ENCODE measurements around the gene HHATL.

DNA sequence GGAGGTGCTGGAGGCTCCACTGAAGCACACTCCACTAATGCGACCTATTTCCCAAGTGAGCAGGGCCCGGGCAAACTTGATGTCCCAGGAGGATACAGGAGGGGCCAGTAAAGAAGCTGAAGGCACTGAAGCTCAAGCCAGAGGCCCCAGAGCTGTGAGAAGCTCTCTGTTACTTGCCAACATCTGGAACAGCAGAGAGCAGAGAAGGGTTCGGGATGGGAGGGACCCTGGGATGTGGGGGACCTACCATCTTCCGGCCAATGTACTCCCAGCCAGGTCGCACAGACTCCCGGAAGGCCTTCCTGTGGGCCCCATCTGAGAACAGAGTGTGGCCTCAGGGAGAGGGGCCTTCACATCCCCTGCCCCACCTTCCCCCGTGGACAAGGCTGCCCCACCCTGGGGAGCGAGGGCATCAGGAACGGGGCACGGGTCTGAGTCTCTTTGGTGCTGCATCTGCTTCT is 3.1 kb downstream of the HHATL start:
- TF ChIP-seq, protein P1, sequence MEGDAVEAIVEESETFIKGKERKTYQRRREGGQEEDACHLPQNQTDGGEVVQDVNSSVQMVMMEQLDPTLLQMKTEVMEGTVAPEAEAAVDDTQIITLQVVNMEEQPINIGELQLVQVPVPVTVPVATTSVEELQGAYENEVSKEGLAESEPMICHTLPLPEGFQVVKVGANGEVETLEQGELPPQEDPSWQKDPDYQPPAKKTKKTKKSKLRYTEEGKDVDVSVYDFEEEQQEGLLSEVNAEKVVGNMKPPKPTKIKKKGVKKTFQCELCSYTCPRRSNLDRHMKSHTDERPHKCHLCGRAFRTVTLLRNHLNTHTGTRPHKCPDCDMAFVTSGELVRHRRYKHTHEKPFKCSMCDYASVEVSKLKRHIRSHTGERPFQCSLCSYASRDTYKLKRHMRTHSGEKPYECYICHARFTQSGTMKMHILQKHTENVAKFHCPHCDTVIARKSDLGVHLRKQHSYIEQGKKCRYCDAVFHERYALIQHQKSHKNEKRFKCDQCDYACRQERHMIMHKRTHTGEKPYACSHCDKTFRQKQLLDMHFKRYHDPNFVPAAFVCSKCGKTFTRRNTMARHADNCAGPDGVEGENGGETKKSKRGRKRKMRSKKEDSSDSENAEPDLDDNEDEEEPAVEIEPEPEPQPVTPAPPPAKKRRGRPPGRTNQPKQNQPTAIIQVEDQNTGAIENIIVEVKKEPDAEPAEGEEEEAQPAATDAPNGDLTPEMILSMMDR (IDR thresholded peaks at IDR 0.05) = no peak
- TF ChIP-seq EP300 (IDR thresholded peaks at IDR 0.05) (no peak), POLR2AphosphoS5 (IDR thresholded peaks at IDR 0.05) (no peak), POLR2A (IDR thresholded peaks at IDR 0.05) (no peak)

Data from suprapubic skin (tissue), 4 donors.